GM18909 (cell line): ENCODE measurements around the gene PCDH1.
A peak's percentile ranks its signal among the peaks of the same experiment; 100 is the strongest.
"Not testable (repeated sequence)": the region's sequence is repeated elsewhere in the genome, so short reads cannot be mapped to it uniquely, and the experiment has no call there.

Experiments
- ATAC-seq: cut with Tn5 transposase; IDR thresholded peaks from one replicate; pipeline ENCODE4 v1.9.1; 2021; ENCODE audit warnings: mild to moderate bottlenecking; ENCODE audit not compliant: unreplicated experiment, poor library complexity

PCDH1 gene

DNA sequence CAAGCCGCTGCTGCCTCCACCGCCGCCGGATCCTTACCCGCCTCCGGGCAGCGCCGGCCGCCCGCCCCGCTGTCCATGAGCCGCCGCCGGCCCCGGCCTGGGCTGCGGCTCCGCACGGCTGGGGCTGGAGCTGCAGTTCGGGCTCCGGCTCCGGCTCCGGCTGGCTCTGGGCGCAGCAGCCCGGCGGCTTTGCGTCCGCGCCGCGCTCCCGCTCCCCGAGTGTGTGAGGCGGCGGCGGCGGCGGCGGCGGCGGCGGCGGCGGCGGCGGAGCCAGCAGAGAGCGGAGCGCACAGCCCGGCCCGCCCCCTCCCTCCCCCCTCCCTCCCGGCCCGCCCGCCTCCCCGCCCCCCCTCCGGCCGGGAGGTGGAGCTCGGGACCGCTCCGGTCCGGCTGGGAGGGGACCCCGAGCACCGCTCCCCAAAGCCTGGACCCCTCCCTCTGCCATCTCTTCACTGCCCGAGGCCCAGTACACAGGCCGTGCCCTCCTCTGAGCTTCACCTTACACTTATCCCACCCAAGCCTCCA is at the start of gene PCDH1:
Gene PCDH1, minus strand, starts transcription at position 225 of the 525 bp plus-strand sequence. Its CDS starts 148 bp downstream, at position 77.
- no peak for ATAC-seq

DNA sequence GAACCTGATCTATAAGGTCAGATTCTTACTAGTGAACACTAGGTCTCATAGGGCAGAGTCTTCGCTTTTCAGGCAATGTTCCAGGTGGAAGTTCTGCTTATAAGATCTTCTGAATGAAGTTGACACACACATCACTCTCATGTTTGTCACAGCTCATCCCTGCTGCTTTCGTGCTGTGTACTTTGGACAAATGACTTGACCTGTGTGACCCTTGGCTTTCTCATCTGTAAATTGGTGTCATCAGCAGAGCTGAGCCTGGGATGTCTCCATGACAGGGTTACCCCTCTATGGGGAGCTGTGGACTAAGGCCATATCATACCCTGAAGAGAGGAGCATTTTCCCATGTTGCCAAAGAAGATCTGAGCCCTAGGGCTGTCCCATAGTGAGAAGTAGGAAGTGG is 48.2 kb upstream of the PCDH1 start:
- no peak for ATAC-seq

DNA sequence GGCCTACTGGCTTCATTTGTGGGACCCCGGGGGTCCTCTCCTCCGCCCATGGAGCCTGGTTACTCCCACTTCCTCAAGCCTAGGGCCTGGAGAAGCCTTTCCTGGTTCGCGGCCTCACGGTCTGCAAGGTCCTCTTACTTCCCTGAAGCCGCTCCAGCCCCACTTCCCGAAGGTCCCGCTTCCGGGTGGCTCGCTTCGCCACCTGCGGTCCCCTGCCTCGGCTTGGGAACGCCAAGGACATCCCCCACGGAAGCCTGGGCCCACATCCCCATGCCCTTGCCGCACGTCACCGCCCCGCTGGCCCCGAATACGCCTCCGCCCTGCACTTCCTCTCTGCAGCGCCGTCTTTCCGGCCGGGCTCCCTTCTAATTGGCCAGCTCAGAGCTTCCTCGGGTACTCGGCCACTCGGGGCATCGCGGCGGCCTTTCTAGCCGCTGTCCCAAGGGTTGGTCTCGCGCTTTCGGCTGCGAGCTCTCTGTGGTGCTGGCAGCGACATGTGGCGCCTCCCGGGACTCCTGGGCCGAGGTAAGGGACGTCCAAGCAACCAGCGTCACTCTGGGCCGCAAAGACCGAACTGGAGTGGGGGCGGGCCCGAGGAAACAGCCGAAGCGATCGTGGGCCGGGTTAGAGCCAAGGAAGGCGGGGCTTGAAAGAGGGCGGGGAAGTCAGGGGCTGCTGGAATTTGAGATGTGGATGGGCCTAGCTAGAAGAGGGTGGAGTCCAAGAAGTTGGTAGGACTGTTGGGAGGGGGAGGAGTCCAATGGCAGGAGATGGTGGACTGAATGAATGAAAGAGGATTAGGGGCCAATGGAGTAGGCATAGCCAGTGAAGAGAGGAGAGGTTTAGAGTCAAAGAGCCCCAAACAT is 45.5 kb upstream of the PCDH1 start, which contains the start of gene DELE1:
Gene DELE1, plus strand, starts transcription at position 424 of the 866 bp plus-strand sequence. Its CDS starts 71 bp downstream, at position 495.
- ATAC-seq: peak; percentile 98

DNA sequence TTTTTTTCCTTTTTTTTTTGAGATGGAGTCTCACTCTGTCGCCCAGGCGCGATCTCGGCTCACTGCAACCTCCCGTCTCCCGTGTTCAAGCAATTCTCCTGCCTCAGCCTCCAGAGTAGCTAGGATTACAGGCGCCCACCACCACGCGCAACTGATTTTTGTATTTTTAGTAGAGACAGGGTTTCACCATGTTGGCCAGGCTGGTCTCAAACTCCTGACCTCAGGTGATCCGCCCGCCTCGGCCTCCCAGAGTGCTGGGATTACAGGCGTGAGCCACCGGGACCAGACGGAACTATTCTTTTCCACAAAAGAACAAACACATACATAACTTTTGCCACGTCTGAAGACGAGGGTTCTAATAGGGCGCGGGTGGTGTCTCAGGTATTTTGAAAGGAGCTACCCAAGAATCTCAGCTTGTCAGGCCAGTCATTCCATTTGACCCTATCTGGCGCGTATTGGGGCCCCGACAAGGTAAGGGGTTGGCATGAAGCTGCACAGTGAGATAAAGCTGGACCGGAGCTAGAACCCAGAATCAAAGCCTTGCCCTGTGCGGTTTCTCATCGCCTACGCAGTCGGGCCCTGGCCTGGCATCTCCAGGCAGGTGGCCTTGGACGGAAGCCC is 44.7 kb upstream of the PCDH1 start:
- ATAC-seq: not testable (repeated sequence)

DNA sequence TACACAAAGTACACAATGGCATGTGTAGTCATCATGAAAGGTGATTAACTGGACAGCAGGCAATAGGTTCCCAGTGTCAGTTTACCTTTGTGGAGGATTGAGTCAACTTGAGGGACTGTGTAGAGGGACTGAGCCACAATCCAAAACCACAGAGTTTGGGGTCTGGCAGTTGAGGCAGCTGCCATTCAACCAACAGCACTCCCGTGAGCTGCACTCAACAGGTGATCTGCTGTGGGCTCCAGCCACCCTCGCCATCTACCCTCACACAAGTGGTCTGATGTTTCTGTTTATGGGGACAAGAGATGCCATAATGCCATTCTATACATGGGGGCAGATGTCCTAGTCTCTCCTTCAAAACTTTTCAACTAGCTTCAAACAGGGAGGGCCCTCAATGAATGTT is 42.6 kb upstream of the PCDH1 start:
- ATAC-seq: no peak

DNA sequence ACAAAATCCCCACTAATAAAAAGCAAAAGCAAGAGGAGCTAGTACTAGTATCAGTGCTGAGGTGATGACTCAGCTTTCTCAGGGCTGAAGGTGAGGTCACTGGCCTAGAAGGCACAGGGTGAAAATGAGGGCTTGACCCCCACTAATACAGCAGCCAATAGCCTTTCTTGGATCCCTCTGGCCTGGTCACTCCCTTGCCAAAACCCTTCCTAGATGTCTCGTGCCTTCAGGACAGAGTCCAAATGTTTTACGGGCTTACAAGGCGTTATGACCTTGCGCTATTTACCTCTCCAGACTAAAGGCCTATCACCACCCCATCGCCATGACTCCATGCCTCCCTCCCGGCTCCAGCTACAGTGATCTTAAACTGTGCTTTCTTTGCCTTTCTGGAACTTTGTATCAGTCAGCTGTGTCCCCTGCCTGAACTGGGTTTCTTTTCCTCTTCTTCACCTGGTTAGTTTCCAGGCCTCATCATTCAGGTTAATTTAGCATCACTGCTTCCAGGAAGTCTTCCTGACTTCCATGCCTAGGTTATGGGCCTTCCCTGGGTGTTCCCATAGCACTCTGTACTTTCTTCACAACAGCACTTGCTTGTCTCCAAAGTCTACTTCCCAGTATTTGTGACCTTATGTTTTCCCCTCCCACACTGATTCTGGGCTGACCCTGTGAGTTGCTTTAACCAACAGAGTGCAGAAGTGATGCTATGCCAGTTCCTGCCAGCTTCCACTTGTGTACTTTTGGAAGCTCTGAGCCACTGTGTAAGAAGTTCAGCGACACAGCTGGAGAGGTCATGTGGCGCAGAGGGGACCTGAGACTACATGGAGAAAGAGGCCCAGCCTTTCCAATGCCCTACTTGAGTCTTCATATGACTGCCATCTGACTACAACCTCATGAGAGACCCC is 41.3 kb upstream of the PCDH1 start:
- no peak for ATAC-seq

DNA sequence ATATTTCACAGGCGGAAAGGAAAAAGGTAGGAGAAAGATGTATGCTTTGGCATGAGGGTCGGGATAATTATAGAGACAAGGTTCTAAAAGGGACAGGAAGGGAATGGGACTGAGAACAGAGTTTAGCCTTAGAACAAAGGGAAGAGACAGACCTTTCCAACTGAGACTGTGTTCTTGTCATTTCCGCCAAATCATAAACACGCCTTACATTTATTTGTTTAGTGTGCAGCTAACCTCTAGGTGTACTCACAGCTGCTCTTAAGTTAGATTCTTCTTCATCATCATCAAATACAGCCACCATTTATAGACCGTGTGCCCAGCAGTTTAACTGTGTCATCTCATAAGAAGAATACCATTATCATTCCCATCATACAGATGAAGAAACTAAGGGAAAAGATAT is 39.5 kb upstream of the PCDH1 start:
- no peak for ATAC-seq

DNA sequence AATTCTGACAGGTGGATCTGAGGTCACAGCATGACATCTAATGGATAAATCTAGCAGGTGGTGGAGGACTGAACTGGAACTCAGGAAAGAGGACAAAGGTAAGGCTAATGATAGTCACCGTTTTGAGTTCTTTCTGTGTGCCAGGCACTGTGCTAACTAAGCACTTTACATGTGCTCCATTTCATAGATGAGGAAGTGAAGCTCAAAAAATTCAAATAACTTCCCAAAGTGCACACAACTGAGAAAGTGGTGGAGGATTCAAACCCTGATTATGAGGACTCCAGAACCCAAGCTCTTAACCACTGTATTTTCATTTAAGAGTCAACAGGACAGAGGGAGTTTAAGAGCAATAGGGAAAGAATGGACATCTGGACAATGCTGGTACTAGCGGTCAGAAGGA is 38.3 kb upstream of the PCDH1 start:
- ATAC-seq: no peak

DNA sequence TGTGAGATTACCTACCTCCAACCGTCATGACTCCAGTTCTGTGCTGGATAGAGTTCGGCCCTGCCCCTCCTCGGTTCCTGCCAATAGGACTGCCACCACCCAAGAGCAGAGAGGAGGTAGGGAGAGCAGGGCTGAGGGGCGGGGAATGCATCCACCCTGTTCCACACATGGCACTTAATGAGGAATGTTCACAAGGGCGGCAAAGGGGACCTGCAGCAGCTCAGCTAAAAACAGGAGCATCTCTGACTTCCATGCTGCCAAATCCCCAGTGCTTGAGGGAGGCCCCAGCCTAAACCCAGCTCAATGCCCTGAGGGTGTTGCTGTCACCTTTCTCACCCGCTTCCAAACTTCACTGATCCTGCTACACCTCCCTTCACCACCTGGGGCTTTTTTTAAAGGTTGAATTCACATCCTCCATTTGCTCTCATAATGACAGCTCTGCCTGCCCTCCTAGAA is 37.7 kb upstream of the PCDH1 start:
- ATAC-seq: no peak

DNA sequence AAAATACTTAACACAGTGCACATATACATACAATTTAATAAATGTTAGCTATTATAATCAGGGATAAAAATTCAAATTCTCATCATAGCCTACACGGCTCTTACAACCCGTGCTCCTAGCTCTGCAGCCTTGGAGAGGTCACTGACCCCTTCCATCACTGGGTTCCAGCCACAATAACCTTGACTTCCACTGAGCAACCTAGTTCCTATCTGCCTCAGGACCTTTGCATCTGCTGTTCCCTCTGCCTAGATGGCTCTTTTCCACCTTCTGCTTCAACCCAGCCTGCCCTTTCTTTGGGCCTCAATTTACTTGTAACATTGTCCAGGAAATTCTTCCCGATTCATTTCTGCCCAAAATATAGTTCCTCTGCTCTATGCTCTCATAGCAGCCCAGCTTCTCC is 36.6 kb upstream of the PCDH1 start:
- no peak for ATAC-seq

DNA sequence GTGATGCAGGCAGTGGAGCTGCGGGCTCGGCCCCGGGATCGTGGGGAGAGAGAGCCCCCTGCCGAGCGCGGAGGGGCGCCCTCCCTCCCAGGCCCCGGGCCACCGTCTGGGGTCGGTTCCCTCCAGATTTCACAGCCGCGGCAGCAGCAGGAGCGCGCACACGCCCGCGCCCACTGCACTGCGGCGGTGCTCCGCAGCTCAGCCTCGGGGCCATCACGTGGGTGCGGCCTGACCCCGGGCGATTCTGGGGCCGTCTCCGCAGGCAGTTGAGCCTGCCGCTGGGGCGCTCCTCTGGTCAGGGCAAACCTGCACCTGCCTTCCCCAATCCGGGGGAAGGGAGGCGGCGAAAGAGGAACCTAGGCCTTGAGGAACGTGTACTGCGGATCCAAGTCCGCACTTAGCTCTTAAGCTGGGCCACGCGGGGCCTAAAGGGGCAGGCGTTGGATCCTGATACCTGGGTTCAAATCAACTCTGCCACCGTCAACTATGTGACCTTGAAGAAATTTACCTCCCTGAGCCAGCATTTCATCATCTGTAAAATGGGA is 36.1 kb upstream of the PCDH1 start:
- no peak for ATAC-seq

DNA sequence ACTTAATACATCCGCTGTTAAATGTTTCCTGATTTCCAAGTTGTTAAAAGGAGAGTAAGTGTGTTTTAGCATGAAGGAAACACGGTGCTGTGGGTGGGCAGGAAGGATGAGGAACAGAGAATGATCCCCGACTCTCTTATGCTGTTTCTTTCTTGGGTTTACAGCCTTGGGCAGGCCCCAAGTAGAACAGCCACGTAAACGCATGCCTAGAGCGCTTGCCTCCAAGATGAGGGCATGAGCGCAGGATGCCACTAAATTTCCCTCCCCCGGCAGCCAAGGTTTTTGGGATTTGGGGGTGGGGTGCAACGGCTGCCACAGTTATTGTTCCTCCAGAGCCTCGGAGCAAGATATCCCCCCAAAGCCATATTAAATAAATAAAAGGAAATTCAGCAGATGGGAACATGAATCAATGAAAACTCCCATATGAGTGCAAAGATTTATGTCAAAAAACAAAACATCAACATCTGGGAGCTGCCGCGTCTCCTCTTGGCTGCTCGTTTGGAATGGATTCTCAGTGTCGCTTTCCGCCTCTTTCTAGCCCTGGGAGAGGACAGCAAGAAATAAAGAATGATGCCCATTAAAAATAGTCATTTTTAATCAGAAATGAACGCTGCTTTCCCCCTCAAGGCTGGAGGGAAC is 35.5 kb upstream of the PCDH1 start:
- ATAC-seq: no peak

DNA sequence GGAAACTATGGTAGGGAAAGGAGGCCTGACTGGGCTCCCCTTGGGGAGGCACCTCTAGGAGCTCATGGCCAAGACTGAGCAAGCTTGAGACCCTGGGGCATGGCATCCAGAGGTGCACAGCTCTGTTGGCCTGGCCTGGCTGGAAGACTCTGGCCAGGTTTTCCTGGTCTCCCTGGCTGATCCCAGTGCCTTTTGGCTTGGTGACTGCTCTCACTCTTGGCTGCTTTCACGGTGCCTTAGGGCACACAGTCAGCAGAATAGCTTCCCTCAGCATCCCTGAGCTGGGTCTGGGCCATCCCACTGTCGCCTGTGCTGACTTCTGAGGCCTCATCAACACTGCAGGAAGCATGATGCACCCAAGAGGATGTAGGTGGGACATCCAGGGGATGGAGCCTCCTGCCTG is 32.1 kb upstream of the PCDH1 start:
- ATAC-seq: no peak

DNA sequence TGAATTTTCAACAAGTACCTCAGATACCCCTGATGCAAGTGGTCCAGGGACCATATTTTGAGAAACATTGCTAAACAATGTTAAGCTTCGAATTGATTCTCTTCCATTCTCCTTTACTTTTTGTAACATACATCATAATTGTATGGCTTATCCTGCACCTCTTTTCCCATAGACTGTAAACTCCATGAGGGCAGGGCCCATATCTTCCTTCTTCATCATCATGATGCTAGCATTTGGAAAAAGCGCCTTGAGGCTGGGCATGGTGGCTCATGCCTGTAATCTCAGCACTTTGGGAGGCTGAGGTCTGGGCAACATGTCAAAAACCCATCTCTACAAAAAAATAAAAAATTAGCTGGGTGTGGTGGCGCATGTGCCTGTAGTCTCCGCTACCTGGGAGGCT is 31.0 kb upstream of the PCDH1 start:
- ATAC-seq: no peak

DNA sequence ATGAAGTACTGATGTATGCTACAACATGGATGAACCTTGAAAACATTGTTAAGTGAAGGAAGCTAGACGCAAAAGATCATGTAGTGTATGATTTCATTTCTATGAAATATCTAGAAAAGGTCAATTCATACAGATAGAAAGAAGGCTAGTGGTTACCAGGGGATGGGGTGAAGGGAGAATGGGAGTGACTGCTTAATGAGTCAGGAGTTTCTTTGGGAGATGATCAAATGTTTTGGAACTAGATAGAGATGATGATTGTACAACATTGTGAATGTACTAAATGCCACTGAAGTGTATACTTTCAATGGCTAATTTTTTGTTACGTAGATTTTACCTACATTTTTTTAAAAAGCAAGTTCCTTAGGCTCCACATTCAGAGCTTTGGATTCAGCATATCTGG is 30.6 kb upstream of the PCDH1 start:
- ATAC-seq: no peak

DNA sequence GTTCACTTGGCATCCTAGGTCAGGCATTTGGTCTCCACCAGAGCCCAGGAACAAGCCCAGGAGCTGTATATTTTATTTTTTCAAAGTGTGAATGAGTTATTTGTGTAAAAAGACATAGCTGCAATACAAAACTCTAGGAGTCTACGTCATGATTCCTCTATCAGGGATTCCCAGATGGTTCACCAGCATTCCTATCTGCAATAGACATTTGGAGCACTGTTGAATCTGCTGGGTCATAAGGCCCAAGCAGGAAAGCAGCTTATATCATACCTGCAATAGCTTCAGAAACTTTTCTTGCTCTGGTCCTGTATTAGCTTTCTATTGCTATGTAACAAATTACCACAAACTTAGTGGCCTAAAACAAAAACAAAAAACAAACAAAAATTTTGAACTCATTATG is 28.8 kb upstream of the PCDH1 start:
- ATAC-seq: no peak

DNA sequence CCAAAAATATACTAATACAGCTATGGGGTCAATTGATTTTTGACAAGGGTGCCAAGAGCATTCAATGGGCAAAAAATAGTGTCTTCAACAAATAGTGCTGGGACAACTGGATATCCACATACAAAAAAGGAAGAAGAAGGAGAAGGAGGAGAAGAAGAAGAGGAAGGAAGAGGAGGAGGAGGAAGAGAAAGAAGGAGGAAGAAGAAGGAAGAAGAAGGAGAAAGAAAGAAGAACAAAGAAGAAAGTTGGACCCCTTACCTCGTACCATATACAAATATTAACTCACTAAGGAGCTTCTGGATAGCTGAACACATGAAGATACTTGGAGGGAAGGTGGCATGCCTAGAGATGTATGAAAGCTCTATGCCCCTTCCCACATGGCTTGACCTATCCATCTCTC is 28.3 kb upstream of the PCDH1 start:
- ATAC-seq: no peak

DNA sequence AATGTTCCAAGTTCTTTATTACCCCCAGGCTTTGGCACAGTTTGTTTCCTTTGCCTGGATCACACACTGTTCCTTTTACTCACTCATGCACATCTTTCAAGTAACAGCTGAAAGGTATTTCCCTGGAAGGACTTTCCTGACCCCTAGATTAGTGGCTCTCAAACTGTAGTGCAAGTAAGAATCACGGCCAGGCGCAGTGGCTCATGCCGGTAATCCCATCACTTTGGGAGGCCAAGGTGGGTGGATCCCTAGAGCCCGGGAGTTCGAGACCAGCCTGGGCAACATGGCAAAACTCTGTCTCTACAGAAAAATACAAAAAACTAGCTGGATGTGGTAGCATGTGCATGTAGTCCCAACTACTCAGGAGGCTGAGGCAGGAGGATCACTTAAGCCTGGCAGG is 26.3 kb upstream of the PCDH1 start:
- no peak for ATAC-seq

DNA sequence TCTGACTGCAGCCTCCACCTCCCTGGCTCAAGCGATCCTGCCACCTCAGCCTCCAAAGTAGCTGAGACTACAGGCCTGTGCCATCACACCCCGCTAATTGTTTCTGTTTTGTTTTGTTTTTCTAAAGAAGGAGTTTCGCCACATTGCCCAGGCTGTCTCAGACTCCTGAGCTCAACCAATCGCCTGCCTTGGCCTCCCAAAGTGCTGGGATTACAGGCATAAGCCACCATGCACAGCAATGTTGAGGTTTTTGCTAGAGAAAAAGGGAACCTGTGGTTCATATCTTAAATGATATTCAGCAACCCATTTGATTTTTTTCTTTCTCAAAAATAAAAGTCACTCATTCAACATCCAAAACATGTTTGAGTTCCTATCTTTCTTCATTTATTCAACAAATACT is 25.1 kb upstream of the PCDH1 start:
- ATAC-seq: no peak
